Right cardiac atrium (tissue), 5 donors: Measurements from ENCODE around the gene SLC25A46. TPM values are rescaled to one million over a fixed set of nuclear protein-coding genes. Genes with fewer than 3 reads are reported as not detected.

Experiments
- ATAC-seq, 2 donors: fragments of 200-7000 bp; cut with Tn5 transposase; one replicate each; pipeline versions ENCODE4 v1.8.0 to v1.9.1; 2020; ENCODE audit warnings: moderate library complexity in 2 of 2, mild to moderate bottlenecking in 1 of 2
- DNase-seq, 3 donors: peaks; one replicate each; pipeline ENCODE4 v3.0.0-alpha.2; 2020
- H3K27ac ChIP-seq: one replicate; pipeline ENCODE4 v1.5.1; 2013; ENCODE audit warnings: mild to moderate bottlenecking, low read length, control low read depth, moderate library complexity
- H3K27me3 ChIP-seq: one replicate; pipeline ENCODE4 v1.6.1; 2013; ENCODE audit not compliant: control insufficient read depth, insufficient read depth
- H3K4me1 ChIP-seq: one replicate; pipeline ENCODE4 v1.6.1; 2013; ENCODE audit warnings: low read length; ENCODE audit not compliant: control insufficient read depth, insufficient read depth
- H3K4me3 ChIP-seq: one replicate; pipeline ENCODE4 v1.5.1; 2013; ENCODE audit warnings: low read length, control low read depth
- H3K9me3 ChIP-seq: one replicate; pipeline ENCODE4 v1.6.1; 2013; ENCODE audit warnings: low read length; ENCODE audit not compliant: control insufficient read depth
- WGBS: extraction: QIAGEN DNeasy Blood & Tissue Kit; methylation state at CpG from one replicate; pipeline ENCODE4 v1.1.7; 2013; 5-methylcytosine and 5-hydroxymethylcytosine counted together
- intact Hi-C, 4 donors: fragments of 100-400 bp; cut with DNase I; formaldehyde crosslinking; loops; one replicate each; pipeline versions ENCODE4 v1.11.0 to v1.14.0; 2022 to 2023
- polyA plus RNA-seq: library from polyadenylated mRNA; stranded (reverse); fragments of 200-250 nt; gene quantifications from one replicate; pipeline ENCODE4 v1.2.3, GENCODE V29; 2013
- total RNA-seq, 4 donors: library from RNA; stranded (reverse); fragmentation: NEBNext Ultra II Directional; extraction: Animal tissue kit (Norgen Biotek cat#: 25700); gene quantifications; one replicate each; pipeline ENCODE4 v1.2.1, GENCODE V29; 2021
- donor health status: healthy with polysubstance abuse.
- donor health status: DM: no; HTN: yes; CAD: no.
- donor health status: DM: no; HTN: no; CAD: no.
- donor health status: DM: no; HTN: yes; CAD: no; lungs with severe emphysema.
- donor health status: DM: yes; HTN: yes; CAD: no.

Gene SLC25A46
- total and polyA plus RNA-seq, 5 donors, result 18.7 to 47.6 (median 43.6) TPM

DNA sequence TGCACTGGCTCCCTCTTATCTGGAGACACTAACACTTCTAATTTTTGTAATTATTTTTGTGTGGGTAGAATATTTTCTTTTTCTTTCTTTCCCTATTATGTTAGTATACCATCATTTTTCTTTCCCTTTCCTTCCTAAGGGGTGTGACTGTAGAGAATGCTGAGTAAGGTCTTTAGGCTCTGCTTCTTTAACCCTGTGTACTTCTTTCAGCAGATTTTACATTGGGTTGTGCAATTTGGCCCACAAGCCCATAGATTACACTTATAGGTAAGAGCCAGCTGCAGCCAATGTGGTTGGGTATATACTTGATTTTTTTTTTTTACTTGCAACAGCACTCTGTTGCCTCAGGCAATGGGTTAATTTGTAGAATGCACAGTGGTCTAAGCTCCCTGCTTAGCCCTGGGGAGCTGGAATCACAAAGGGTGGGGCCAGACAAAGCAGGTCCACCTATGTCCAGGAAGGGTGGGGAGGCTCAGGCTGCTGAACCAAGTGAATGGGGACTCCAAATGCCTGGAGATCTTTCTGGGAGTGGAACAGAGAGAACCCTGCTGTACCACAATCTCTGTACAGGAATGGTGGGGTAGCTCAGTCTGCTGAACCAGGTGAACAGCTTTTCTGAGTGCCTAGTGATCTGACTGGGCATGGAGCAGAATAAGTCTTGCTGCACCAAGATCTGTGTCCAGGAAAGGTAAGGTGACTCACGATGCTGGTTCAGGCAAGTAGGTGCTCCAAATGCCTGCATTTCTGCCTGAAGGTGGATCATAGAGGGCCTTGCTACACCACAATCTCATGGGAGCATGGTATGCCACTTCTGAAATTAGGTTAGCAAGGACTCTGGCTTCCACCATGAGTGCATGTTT is 64.9 kb downstream of the SLC25A46 start:
- no peak overlapping the region for H3K27ac ChIP-seq
- ATAC-seq (no peak), DNase-seq (no peak)
- 64% methylated on average over 1 of the region's 1 CpG for WGBS
- H3K4me3 ChIP-seq, result no peak overlapping the region
- no peaks in the 10 kb centered on the region for H3K9me3 ChIP-seq
- intact Hi-C loops, result no loop called here
- no peaks in the 10 kb centered on the region for H3K27me3 ChIP-seq
- H3K4me1 ChIP-seq, result no peaks in the 10 kb centered on the region

DNA sequence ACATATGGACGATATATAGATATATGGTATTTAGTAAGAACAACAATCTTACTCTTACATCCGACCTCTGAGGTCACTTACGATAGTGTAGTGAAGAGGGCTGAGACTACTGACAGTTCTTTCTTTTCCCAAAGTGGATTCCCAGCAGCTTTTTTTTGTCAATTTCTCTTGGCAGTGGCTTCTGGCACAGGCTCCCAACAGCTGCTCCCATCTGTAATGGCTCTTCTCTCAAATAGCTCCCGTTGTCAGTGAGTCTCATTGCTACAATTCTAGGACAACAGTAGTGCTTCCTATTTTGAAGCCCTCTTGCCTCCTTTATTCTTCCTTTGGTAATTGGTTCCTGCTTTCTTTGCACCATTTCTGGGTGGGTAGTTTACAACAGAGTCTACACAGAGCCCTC is 68.4 kb downstream of the SLC25A46 start:
- Histone ChIP-seq H3K4me3 (no peak overlapping the region), H3K9me3 (no peaks in the 10 kb centered on the region), H3K27ac (no peak overlapping the region), H3K4me1 (no peaks in the 10 kb centered on the region), H3K27me3 (no peaks in the 10 kb centered on the region)
- 40% methylated on average over 4 of the region's 4 CpGs for WGBS
- DNase-seq (peak; percentile 18 to 74 (median 63)), ATAC-seq (peak; percentile 63 to 66)
- intact Hi-C loops, result no loop called here

DNA sequence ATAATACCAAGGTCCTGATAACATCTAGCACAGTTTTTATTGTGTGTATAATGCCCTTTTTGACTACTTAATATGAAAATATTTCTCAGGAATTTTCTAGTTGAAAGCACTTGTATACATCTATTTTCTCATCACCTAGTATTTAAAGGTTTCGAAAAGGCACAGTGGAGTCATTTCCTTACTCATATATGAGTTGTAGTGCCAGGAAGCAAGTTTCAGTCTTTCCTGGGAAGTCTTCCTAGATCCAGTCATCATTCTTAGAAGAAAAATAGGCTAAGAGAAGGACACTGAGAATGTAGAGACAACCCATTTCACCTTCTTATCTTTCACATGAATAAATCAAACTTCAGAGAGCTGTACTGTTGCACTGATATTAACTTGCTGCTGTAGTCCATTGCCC is 70.2 kb downstream of the SLC25A46 start:
- H3K27me3 ChIP-seq, result no peaks in the 10 kb centered on the region
- WGBS, result 72% methylated on average over 1 of the region's 1 CpG
- no peak overlapping the region for H3K4me3 ChIP-seq
- H3K9me3 ChIP-seq, result no peaks in the 10 kb centered on the region
- intact Hi-C loops, result no loop called here
- DNase-seq, result no peak
- H3K4me1 ChIP-seq, result no peaks in the 10 kb centered on the region
- ATAC-seq, result no peak
- H3K27ac ChIP-seq, result no peak overlapping the region

Other genes with a start within 250 kb of the SLC25A46 start
- gene TMEM232, start 12.3 kb upstream of the SLC25A46 start, total RNA-seq, result 1 to 10 TPM; 2.5 to 3.3 (median 3.2) TPM
- 0.63 TPM for gene TMEM232, start 12.3 kb upstream of the SLC25A46 start, polyA plus RNA-seq